Measurements from ENCODE around the gene CCL17. TPM values are rescaled to one million over a fixed set of nuclear protein-coding genes. Genes with fewer than 3 reads are reported as not detected.

CCL17 gene
- total and polyA plus RNA-seq, 9 of the 15 experiments (the other 6 are each of a cell fraction or from before 2014, with no cell fraction given): not detected

GRCh38 chr16:57462209-57462977 lies 57.8 kb downstream of the CCL17 start, which contains the start of gene POLR2C:
TSS of gene POLR2C (plus strand) at chr16:57462679. CDS start at chr16:57462725, 46 bp downstream.
- intact Hi-C loops (cut with micrococcal nuclease): no loop called here
- CTCF ChIA-PET (ENCODE audit: low intra/inter-chr PET ratio): interaction anchor here (0.6 to 1.8 kb wide), 3 partner anchors 56 to 498 kb away, joined by 3 to 6 read pairs (median 3); no protein-coding TSS in a partner anchor
- no peaks in the 10 kb centered on the region for H3K9me1 ChIP-seq (ENCODE audit: control insufficient read depth, insufficient read depth, low read length)
- H2AFZ ChIP-seq (ENCODE audit: low read depth, low read length): peak within 1 kb of the TSS; percentile 88
- in situ Hi-C loops (cut with MboI): no loop called here
- DNase-seq (ENCODE audit: extremely low read depth in 1 of 4, low spot score in 3 of 4) (peak; percentile 88 to 94 (median 90)), ATAC-seq (peak; percentile 98), FAIRE-seq (peak; percentile 88)
- no peaks in the 10 kb centered on the region for H3K27me3 ChIP-seq (ENCODE audit: control insufficient read depth in 2 of 2, insufficient read depth in 2 of 2, low read length in 2 of 2)
- peaks cover 82% of the 10 kb centered on the region; the same call in 2 of the 3 replicates for H3K36me3 ChIP-seq (ENCODE audit: control insufficient read depth, insufficient read depth, low read length)
- H4K20me1 ChIP-seq (replicated peaks; ENCODE audit: control insufficient read depth, insufficient read depth, low read length): no peaks in the 10 kb centered on the region
- under 1% methylated on average over 35 of the region's 47 CpGs for WGBS (ENCODE audit: insufficient coverage, low coverage, missing lambda C conversion rate)
- peaks cover 3 to 4% of the 10 kb centered on the region in 2 experiments; a peak in 3 of 5 replicates for H3K4me1 ChIP-seq (replicated peaks in 1 of 2; ENCODE audit: control insufficient read depth in 2 of 2, insufficient read depth in 2 of 2, low read length in 2 of 2)
- peak within 1 kb of the TSS; percentile 93 for H3K4me2 ChIP-seq (ENCODE audit: insufficient read depth, low read length)
- H3K27ac ChIP-seq (ENCODE audit: extremely low read depth, low read depth, low read length): peak within 1 kb of the TSS; percentile 57
- no TSS peak for BruUV-seq (replicated peaks)
- H3K79me2 ChIP-seq (ENCODE audit: control insufficient read depth, insufficient read depth, low read length): peaks cover 28% of the 10 kb centered on the region
- POLR2A ChIA-PET: interaction anchor here (0.7 to 1.7 kb wide), 7 partner anchors 8 to 171 kb away, joined by 3 to 14 read pairs (median 5); partner anchors contain the start of genes CIAPIN1 and COQ9
- no peaks in the 10 kb centered on the region for H3K9me3 ChIP-seq (replicated peaks; ENCODE audit: control insufficient read depth, insufficient read depth, low read depth, low read length)
- peak within 1 kb of the TSS; percentile 64 for H3K4me3 ChIP-seq
- peak within 1 kb of the TSS; percentile 84 to 98 for H3K9ac ChIP-seq (ENCODE audit: insufficient read depth in 1 of 2, low read depth in 2 of 2, low read length in 2 of 2)
- peak; percentile 86 for TF ChIP-seq AFF4 (CRISPR knock-in tag; IDR thresholded peaks at IDR 0.05)
- peak; percentile 26; the same call in 1 of the 2 replicates for TF ChIP-seq BHLHE40 (IDR thresholded peaks at IDR 0.05; ENCODE audit: low read length)
- peak; percentile 98 for TF ChIP-seq HNRNPLL (IDR thresholded peaks at IDR 0.05; ENCODE audit: low read depth, low read length, poor library complexity, severe bottlenecking)
- TF ChIP-seq ZBTB40 (IDR thresholded peaks at IDR 0.05): peak; percentile 98
- no peak for TF ChIP-seq ZBTB40 (CRISPR knock-in tag; IDR thresholded peaks at IDR 0.05)
